Pancreas (tissue), 10 donors: ENCODE data around the gene MCM6. TPM values are rescaled to one million over a fixed set of nuclear protein-coding genes. Genes with fewer than 3 reads are reported as not detected.

Experiments used
- ATAC-seq, 4 donors: fragments of 200-7000 bp; cut with Tn5 transposase; one replicate each; pipeline versions ENCODE4 v1.8.0 to v1.9.1; 2020; ENCODE audit warnings: mild to moderate bottlenecking in 4 of 4, moderate library complexity in 4 of 4
- DNase-seq, 6 donors: peaks; one replicate each; pipeline ENCODE4 v3.0.0-alpha.2; 2020
- FAIRE-seq: peaks from 2 replicates; lab custom pipeline; 2012; peaks lifted over from hg19 to GRCh38; lab: Jason Lieb, UNC
- H3K27ac ChIP-seq, 4 donors: fragments of 200-600 bp; sonication (generic); 1 replicate in 3 of 4; 2 replicates in 1 of 4; pipeline versions ENCODE4 v1.5.0 to v1.8.0; 2020
- H3K27me3 ChIP-seq, 4 donors: fragments of 200-600 bp; one replicate each; pipeline ENCODE4 v1.8.0; 2021
- H3K36me3 ChIP-seq, 3 donors: fragments of 200-600 bp; sonication (generic) in 1 of 3; one replicate each; pipeline versions ENCODE4 v1.5.0 to v1.8.0; 2020 to 2021
- H3K4me1 ChIP-seq, 3 donors: fragments of 200-600 bp; one replicate each; pipeline ENCODE4 v1.8.0; 2021
- H3K4me3 ChIP-seq, 4 donors: fragments of 200-600 bp; sonication (generic) in 2 of 4; one replicate each; pipeline versions ENCODE4 v1.5.0 to v1.8.0; 2020 to 2021
- H3K9me3 ChIP-seq, 4 donors: fragments of 200-600 bp; one replicate each; pipeline ENCODE4 v1.8.0; 2021
- CTCF ChIP-seq, 4 donors: fragments of 200-600 bp; sonication (generic) in 3 of 4; IDR thresholded peaks; one replicate each; pipeline versions ENCODE4 v1.5.0 to v1.8.0; 2021; ENCODE audit warnings: antibody characterized with exemption in 4 of 4
- WGBS, 2 donors: extraction: QIAGEN DNeasy Blood & Tissue Kit; methylation state at CpG; one replicate each; pipeline ENCODE4 v1.1.7; 2013; 5-methylcytosine and 5-hydroxymethylcytosine counted together
- intact Hi-C, 3 donors: fragments of 100-400 bp; cut with DNase I; formaldehyde crosslinking; loops; one replicate each; pipeline versions ENCODE4 v1.11.1 to v1.14.2; 2022
- polyA plus RNA-seq, 2 donors: library from polyadenylated mRNA; stranded (reverse); fragments of 200-250 nt; gene quantifications; one replicate each; pipeline ENCODE4 v1.2.3, GENCODE V29; 2013
- total RNA-seq, 6 donors: library from RNA; stranded (reverse); fragmentation: NEBNext Ultra II Directional in 4 of 6; extraction: Animal tissue kit (Norgen Biotek cat#: 25700) in 4 of 6; gene quantifications; one replicate each; pipeline versions ENCODE4 v1.2.1 to v1.2.4, GENCODE V29; 2021 to 2023
- donor health status: healthy with polysubstance abuse.
- donor health status: DM: no; HTN: no; CAD: no; lungs with moderate emphysema.
- donor health status: DM: no; HTN: no; CAD: no.
- donor health status: control.
- donor health status: control.
- donor health status: Bipolar disorder and iron deficiency.
- donor health status: DM: yes; HTN: yes; CAD: no.
- donor health status: DM: no; HTN: no; CAD: no.
- donor health status: DM: no; HTN: no; CAD: no.
- donor health status: DM: yes; HTN: yes; CAD: no.

Gene MCM6
- total and polyA plus RNA-seq, 8 donors = 1.5 to 5.7 (median 2.5) TPM

DNA sequence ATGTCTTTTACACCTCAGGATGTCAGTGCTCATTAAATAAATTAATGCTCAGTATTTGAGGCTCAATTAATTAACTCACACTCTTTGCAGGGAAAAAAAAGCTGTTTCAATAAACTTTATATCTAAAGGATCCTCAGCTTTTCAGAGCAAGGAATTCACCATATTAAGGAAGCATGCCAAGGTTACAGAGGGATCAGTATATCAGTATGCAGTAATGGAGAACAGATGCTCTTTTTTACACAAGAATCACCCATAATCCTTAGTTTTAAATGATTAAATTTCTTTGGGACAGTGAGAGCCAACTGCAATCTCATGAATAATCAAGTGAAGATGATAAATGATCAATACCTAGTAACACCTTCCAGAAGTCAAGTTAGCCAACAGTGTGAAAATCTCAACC lies 24.4 kb downstream of the MCM6 start:
- no peaks in the 10 kb centered on the region for H3K9me3 ChIP-seq
- no peaks in the 10 kb centered on the region for H3K4me1 ChIP-seq
- no peak for TF ChIP-seq CTCF (IDR thresholded peaks at IDR 0.05)
- ATAC-seq = no peak
- no peak for FAIRE-seq
- intact Hi-C loops = no loop called here
- H3K27ac ChIP-seq = no peak overlapping the region
- peaks cover 0 to 10% (median 0%) of the 10 kb centered on the region in 3 donors for H3K36me3 ChIP-seq
- no peaks in the 10 kb centered on the region for H3K27me3 ChIP-seq
- DNase-seq = no peak
- H3K4me3 ChIP-seq = no peak overlapping the region

GRCh38 chr2:135850892-135851668 lies 25.2 kb downstream of the MCM6 start:
- no peak for FAIRE-seq
- no peak for TF ChIP-seq CTCF (IDR thresholded peaks at IDR 0.05)
- 86 to 90% methylated on average over 17 of the region's 17 CpGs for WGBS, 2 donors
- intact Hi-C loops = no loop called here
- H3K4me1 ChIP-seq = no peaks in the 10 kb centered on the region
- no peaks in the 10 kb centered on the region for H3K27me3 ChIP-seq
- peaks cover 0 to 5% (median 0%) of the 10 kb centered on the region in 3 donors for H3K36me3 ChIP-seq
- H3K27ac ChIP-seq = no peak overlapping the region
- H3K9me3 ChIP-seq = no peaks in the 10 kb centered on the region
- no peak overlapping the region for H3K4me3 ChIP-seq
- no peak for DNase-seq
- ATAC-seq = no peak

GRCh38 chr2:135849087-135849486 lies 27.2 kb downstream of the MCM6 start:
- Histone ChIP-seq H3K27me3 (no peaks in the 10 kb centered on the region), H3K4me1 (no peaks in the 10 kb centered on the region), H3K27ac (no peak overlapping the region), H3K4me3 (no peak overlapping the region), H3K36me3 (peaks cover 0 to 5% (median 0%) of the 10 kb centered on the region in 3 donors), H3K9me3 (no peaks in the 10 kb centered on the region)
- ATAC-seq (no peak), FAIRE-seq (no peak), DNase-seq (no peak)
- no peak for TF ChIP-seq CTCF (IDR thresholded peaks at IDR 0.05)
- intact Hi-C loops = no loop called here
- 96% methylated on average over 3 of the region's 3 CpGs for WGBS, 2 donors

DNA sequence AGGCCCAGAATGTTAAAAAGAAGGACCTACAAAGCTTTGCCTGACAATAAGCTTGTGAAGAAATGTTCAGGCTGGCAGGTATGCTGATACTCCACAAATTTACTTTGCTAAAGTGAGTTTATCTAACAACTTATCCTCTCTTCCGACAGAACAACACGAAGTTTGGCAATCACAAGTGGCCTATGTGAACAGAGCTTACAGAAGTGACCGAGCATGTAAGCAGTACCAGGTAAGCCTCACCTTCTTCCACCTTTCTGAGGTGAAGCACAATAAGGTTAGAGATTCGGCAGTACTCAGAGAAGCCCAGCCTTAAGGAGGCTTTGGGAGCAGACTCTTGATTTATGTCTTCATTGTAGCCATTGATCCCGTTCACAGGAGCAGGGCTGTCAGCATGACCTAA lies 30.2 kb downstream of the MCM6 start:
- FAIRE-seq (no peak), DNase-seq (no peak), ATAC-seq (no peak)
- H3K9me3 ChIP-seq = no peaks in the 10 kb centered on the region
- H3K36me3 ChIP-seq = no peaks in the 10 kb centered on the region
- no peak overlapping the region for H3K4me3 ChIP-seq
- no peaks in the 10 kb centered on the region for H3K27me3 ChIP-seq
- no peak overlapping the region for H3K27ac ChIP-seq
- 87 to 92% methylated on average over 5 of the region's 5 CpGs for WGBS, 2 donors
- intact Hi-C loops = no loop called here
- H3K4me1 ChIP-seq = no peaks in the 10 kb centered on the region
- TF ChIP-seq CTCF (IDR thresholded peaks at IDR 0.05) = no peak

- no peak for TF ChIP-seq CTCF (IDR thresholded peaks at IDR 0.05)
- FAIRE-seq (no peak), ATAC-seq (no peak), DNase-seq (no peak)
- H3K9me3 ChIP-seq = no peaks in the 10 kb centered on the region
- intact Hi-C loops = no loop called here
- no peaks in the 10 kb centered on the region for H3K27me3 ChIP-seq
- H3K36me3 ChIP-seq = no peaks in the 10 kb centered on the region
- H3K27ac ChIP-seq = no peak overlapping the region
- H3K4me3 ChIP-seq = no peak overlapping the region
- 93 to 95% methylated on average over 3 of the region's 3 CpGs for WGBS, 2 donors
- no peaks in the 10 kb centered on the region for H3K4me1 ChIP-seq
These were observed 31.0 kb downstream of the MCM6 start for GRCh38 chr2:135845257-135845656.
